Neuronal stem cell (in vitro differentiated cells): Measurements from ENCODE around the gene DEGS2.
A peak's percentile ranks its signal among the peaks of the same experiment; 100 is the strongest.

ENCODE experiments used
- DNase-seq: peaks from one replicate; pipeline ENCODE4 v3.0.0-alpha.2; 2013; ENCODE audit warnings: low spot score
- H2AFZ ChIP-seq: one replicate; pipeline ENCODE4 v1.6.1; 2013; ENCODE audit warnings: mild to moderate bottlenecking, low read length, inconsistent platforms
- H2AK5ac ChIP-seq: 2 replicates; pipeline ENCODE4 v1.6.1; 2013; ENCODE audit warnings: low read depth, mild to moderate bottlenecking, inconsistent platforms, low read length, moderate library complexity, mixed read lengths
- H2BK120ac ChIP-seq: 2 replicates; pipeline ENCODE4 v1.6.1; 2013; ENCODE audit warnings: low read depth, mild to moderate bottlenecking, inconsistent platforms, low read length, moderate library complexity, mixed read lengths
- H2BK12ac ChIP-seq: one replicate; pipeline ENCODE4 v1.6.1; 2013; ENCODE audit warnings: low read length, inconsistent platforms
- H2BK15ac ChIP-seq: 2 replicates; pipeline ENCODE4 v1.6.1; 2013; ENCODE audit warnings: mild to moderate bottlenecking, low read length, inconsistent platforms, mixed read lengths
- H2BK5ac ChIP-seq: one replicate; pipeline ENCODE4 v1.6.1; 2013; ENCODE audit warnings: inconsistent platforms, mild to moderate bottlenecking, low read length, moderate library complexity
- H3K14ac ChIP-seq: one replicate; pipeline ENCODE4 v1.6.1; 2013; ENCODE audit warnings: low read length, inconsistent platforms
- H3K18ac ChIP-seq: 2 replicates; pipeline ENCODE4 v1.6.1; 2013; ENCODE audit warnings: low read length, inconsistent platforms
- H3K23ac ChIP-seq: 2 replicates; pipeline ENCODE4 v1.6.1; 2013; ENCODE audit warnings: low read depth, mild to moderate bottlenecking, mixed read lengths, low read length, inconsistent platforms; ENCODE audit not compliant: poor library complexity
- H3K27ac ChIP-seq: replicated peaks from 3 replicates; pipeline ENCODE4 v1.5.1; 2013; ENCODE audit warnings: low read length, inconsistent platforms
- H3K27me3 ChIP-seq, 3 experiments: 2 replicates each; pipeline ENCODE4 v1.6.1; 2013; ENCODE audit warnings: low read length in 3 of 3, mild to moderate bottlenecking in 2 of 3, inconsistent platforms in 1 of 3, low read depth in 1 of 3, mixed read lengths in 1 of 3, moderate library complexity in 1 of 3; ENCODE audit not compliant: control insufficient read depth in 3 of 3, insufficient read depth in 3 of 3
- H3K36me3 ChIP-seq, 2 donors: replicated peaks in 1 of 2; 2 replicates each; pipeline ENCODE4 v1.6.1; 2013; ENCODE audit warnings: low read length in 2 of 2; ENCODE audit not compliant: control insufficient read depth in 2 of 2, insufficient read depth in 2 of 2
- H3K4ac ChIP-seq: 2 replicates; pipeline ENCODE4 v1.6.1; 2013; ENCODE audit warnings: inconsistent platforms, mild to moderate bottlenecking, low read length, moderate library complexity
- H3K4me1 ChIP-seq, 2 donors: 1 replicate in 1 of 2; 2 replicates in 1 of 2; pipeline ENCODE4 v1.6.1; 2013; ENCODE audit warnings: low read length in 2 of 2, low read depth in 1 of 2; ENCODE audit not compliant: control insufficient read depth in 2 of 2, insufficient read depth in 1 of 2
- H3K4me2 ChIP-seq: one replicate; pipeline ENCODE4 v1.6.1; 2013; ENCODE audit warnings: mild to moderate bottlenecking, low read length, inconsistent platforms; ENCODE audit not compliant: insufficient read depth, poor library complexity, severe bottlenecking
- H3K4me3 ChIP-seq, 2 donors: 2 replicates each; pipeline ENCODE4 v1.5.1; 2013; ENCODE audit warnings: low read length in 2 of 2, mild to moderate bottlenecking in 2 of 2, inconsistent platforms in 1 of 2, moderate library complexity in 1 of 2
- H3K79me1 ChIP-seq: one replicate; pipeline ENCODE4 v1.6.1; 2013; ENCODE audit warnings: low read depth, mild to moderate bottlenecking, inconsistent platforms, low read length, moderate library complexity
- H3K9ac ChIP-seq: one replicate; pipeline ENCODE4 v1.6.1; 2013; ENCODE audit warnings: mild to moderate bottlenecking, low read depth, low read length, inconsistent platforms; ENCODE audit not compliant: poor library complexity
- H3K9me3 ChIP-seq, 2 donors: replicated peaks in 1 of 2; 2 replicates each; pipeline versions ENCODE3 to v1.6.1; 2013; ENCODE audit warnings: low read length in 2 of 2, mild to moderate bottlenecking in 2 of 2, inconsistent platforms in 1 of 2, low read depth in 1 of 2, mixed read lengths in 1 of 2, moderate library complexity in 1 of 2; ENCODE audit not compliant: control insufficient read depth in 2 of 2, insufficient read depth in 1 of 2
- H4K8ac ChIP-seq: one replicate; pipeline ENCODE4 v1.6.1; 2013; ENCODE audit warnings: low read depth, mild to moderate bottlenecking, inconsistent platforms, low read length, moderate library complexity
- H4K91ac ChIP-seq: one replicate; pipeline ENCODE4 v1.6.1; 2013; ENCODE audit warnings: low read length, low read depth, mild to moderate bottlenecking, inconsistent platforms; ENCODE audit not compliant: poor library complexity
- WGBS, 2 donors: extraction: QIAGEN DNeasy Blood & Tissue Kit; methylation state at CpG; one replicate each; pipeline ENCODE4 v1.1.7; 2013; ENCODE audit warnings: missing lambda C conversion rate in 2 of 2, mixed read lengths in 1 of 2; ENCODE audit not compliant: insufficient read length in 2 of 2, insufficient replicate concordance in 1 of 2; ENCODE audit errors: extremely low coverage in 2 of 2; 5-methylcytosine and 5-hydroxymethylcytosine counted together

DEGS2 gene

GRCh38 chr14:100108042-100108825, 51.2 kb downstream of the DEGS2 start:
- Histone ChIP-seq H2BK120ac (no peak overlapping the region), H2BK15ac (no peak overlapping the region), H3K9me3 (no peaks in the 10 kb centered on the region), H3K14ac (no peak overlapping the region), H3K4me1 (peaks cover 0 to 2% of the 10 kb centered on the region in 2 donors), H4K91ac (no peak overlapping the region), H4K8ac (no peak overlapping the region), H2AFZ (no peak overlapping the region), H3K4ac (no peak overlapping the region), H3K36me3 (peaks cover 5 to 34% of the 10 kb centered on the region in 2 donors), H3K27ac (no peak overlapping the region), H2BK5ac (no peak overlapping the region), H3K79me1 (peaks cover 5% of the 10 kb centered on the region), H2AK5ac (no peak overlapping the region), H3K27me3 (no peaks in the 10 kb centered on the region), H3K18ac (no peak overlapping the region), H2BK12ac (no peak overlapping the region), H3K9ac (no peak overlapping the region), H3K23ac (no peak overlapping the region), H3K4me2 (no peak overlapping the region), H3K4me3 (no peak overlapping the region)
- peak; percentile 74 for DNase-seq
- no CpG with 5 or more reads among the region's 13 CpGs for whole genome bisulfite sequencing, 2 donors

GRCh38 chr14:100107236-100107635, 52.2 kb downstream of the DEGS2 start:
- Histone ChIP-seq H3K4ac (no peak overlapping the region), H3K4me2 (no peak overlapping the region), H3K79me1 (peaks cover 5% of the 10 kb centered on the region), H3K14ac (no peak overlapping the region), H2BK15ac (no peak overlapping the region), H3K27me3 (no peaks in the 10 kb centered on the region), H2AK5ac (no peak overlapping the region), H3K18ac (no peak overlapping the region), H3K36me3 (peaks cover 7 to 38% of the 10 kb centered on the region in 2 donors), H3K9me3 (no peaks in the 10 kb centered on the region), H2AFZ (no peak overlapping the region), H2BK5ac (no peak overlapping the region), H3K4me3 (no peak overlapping the region), H3K23ac (no peak overlapping the region), H4K91ac (no peak overlapping the region), H4K8ac (no peak overlapping the region), H2BK120ac (no peak overlapping the region), H3K9ac (no peak overlapping the region), H3K4me1 (peaks cover 0 to 2% of the 10 kb centered on the region in 2 donors), H3K27ac (no peak overlapping the region), H2BK12ac (no peak overlapping the region)
- WGBS, 2 donors = no CpG with 5 or more reads among the region's 5 CpGs
- no peak for DNase-seq

GRCh38 chr14:100106250-100107112, 53.0 kb downstream of the DEGS2 start:
- no peak overlapping the region for H3K9ac ChIP-seq
- no peak overlapping the region for H3K14ac ChIP-seq
- no peak overlapping the region for H2BK120ac ChIP-seq
- no peak overlapping the region for H3K4me2 ChIP-seq
- no peak overlapping the region for H2BK12ac ChIP-seq
- no peak overlapping the region for H4K91ac ChIP-seq
- H2BK5ac ChIP-seq = no peak overlapping the region
- no peak overlapping the region for H2BK15ac ChIP-seq
- no peak overlapping the region for H3K27ac ChIP-seq
- no peaks in the 10 kb centered on the region for H3K27me3 ChIP-seq
- no peak for DNase-seq
- H3K4me1 ChIP-seq = peaks cover 0 to 4% of the 10 kb centered on the region in 2 donors
- H3K23ac ChIP-seq = no peak overlapping the region
- WGBS, 2 donors = no CpG with 5 or more reads among the region's 17 CpGs
- peaks cover 5% of the 10 kb centered on the region for H3K79me1 ChIP-seq
- H3K18ac ChIP-seq = no peak overlapping the region
- no peak overlapping the region for H3K4me3 ChIP-seq
- H4K8ac ChIP-seq = no peak overlapping the region
- no peak overlapping the region for H2AK5ac ChIP-seq
- H3K9me3 ChIP-seq = no peaks in the 10 kb centered on the region
- no peak overlapping the region for H2AFZ ChIP-seq
- H3K4ac ChIP-seq = no peak overlapping the region
- H3K36me3 ChIP-seq = peaks cover 8 to 42% of the 10 kb centered on the region in 2 donors
